HuH-7.5 (cell line): ENCODE measurements around the gene CDC7.
"Not testable (repeated sequence)": the region's sequence is repeated elsewhere in the genome, so short reads cannot be mapped to it uniquely, and the experiment has no call there.

Experiments used
- DNase-seq: peaks from one replicate; pipeline ENCODE4 v3.0.0; 2011; ENCODE audit warnings: low spot score

Gene CDC7

GRCh38 chr1:91500756-91501522 is at the start of gene CDC7:
CDC7 (plus strand) TSS chr1:91500851; CDS start chr1:91501717, 866 bp downstream.
- peak; percentile 65 for DNase-seq

- DNase-seq: no peak
These were observed 46.5 kb upstream of the CDC7 start for GRCh38 chr1:91454136-91454535.

GRCh38 chr1:91455334-91455733 is 45.3 kb upstream of the CDC7 start:
- DNase-seq: no peak

- no peak for DNase-seq
These were observed 44.8 kb upstream of the CDC7 start for GRCh38 chr1:91455896-91456295.

GRCh38 chr1:91465350-91465749 is 35.3 kb upstream of the CDC7 start:
- not testable (repeated sequence) for DNase-seq

- DNase-seq: no peak
These were observed 24.0 kb upstream of the CDC7 start for GRCh38 chr1:91476533-91477217.

GRCh38 chr1:91487469-91487868 is 13.2 kb upstream of the CDC7 start:
- DNase-seq: no peak

- DNase-seq: no peak
These were observed 10.2 kb upstream of the CDC7 start for GRCh38 chr1:91490501-91490900.

GRCh38 chr1:91498035-91498434 is 2.6 kb upstream of the CDC7 start:
- DNase-seq: no peak

- no peak for DNase-seq
These were observed 2.0 kb upstream of the CDC7 start for GRCh38 chr1:91498498-91499245.

GRCh38 chr1:91499346-91499745 is 1.3 kb upstream of the CDC7 start:
- no peak for DNase-seq

GRCh38 chr1:91499904-91500755 is 521 bp upstream of the CDC7 start:
- no peak for DNase-seq

- peak; percentile 20 for DNase-seq
These were observed 836 bp downstream of the CDC7 start for GRCh38 chr1:91501523-91501851.

- DNase-seq: no peak
These were observed 1.5 kb downstream of the CDC7 start for GRCh38 chr1:91501971-91502671.

GRCh38 chr1:91502672-91503184 is 2.1 kb downstream of the CDC7 start:
- DNase-seq: no peak

GRCh38 chr1:91503332-91503900 is 2.8 kb downstream of the CDC7 start:
- DNase-seq: no peak

GRCh38 chr1:91503975-91504530 is 3.4 kb downstream of the CDC7 start:
- DNase-seq: no peak

- DNase-seq: no peak
These were observed 4.4 kb downstream of the CDC7 start for GRCh38 chr1:91505086-91505485.

- DNase-seq: no peak
These were observed 5.4 kb downstream of the CDC7 start for GRCh38 chr1:91506071-91506470.

GRCh38 chr1:91507328-91507727 is 6.7 kb downstream of the CDC7 start:
- no peak for DNase-seq

GRCh38 chr1:91510754-91511153 is 10.1 kb downstream of the CDC7 start:
- no peak for DNase-seq
